ENCODE data around the gene FBN2. TPM values are rescaled to one million over a fixed set of nuclear protein-coding genes. Genes with fewer than 3 reads are reported as not detected.

FBN2 gene
- total and polyA plus RNA-seq, 2 of the 4 experiments (the other 2 are of a cell fraction): 26.7 to 69.0 TPM

GRCh38 chr5:128271071-128271470, 267.0 kb downstream of the FBN2 start:
- ChIA-PET POLR2A (ENCODE audit: unreplicated experiment) (no interaction called here), CTCF (no interaction called here)
- in situ Hi-C loops (cut with MboI; ENCODE audit: low sequenced_read_pairs) (no loop called here), intact Hi-C loops (cut with micrococcal nuclease) (no loop called here), dilution Hi-C loops (cut with HindIII; ENCODE audit: low sequenced_read_pairs, unreplicated experiment) (no loop called here)
- TF ChIP-seq CTCF (conservative IDR thresholded peaks at IDR 0.05; ENCODE audit: low read depth, low read length) (no peak), MAZ (IDR thresholded peaks at IDR 0.05; ENCODE audit: borderline replicate concordance, low read depth, low read length) (no peak), CHD1 (IDR thresholded peaks at IDR 0.05; ENCODE audit: low read depth, low read length) (no peak), RAD21 (IDR thresholded peaks at IDR 0.05; ENCODE audit: low read length) (no peak), FOS (IDR thresholded peaks at IDR 0.05; ENCODE audit: low read depth, low read length) (no peak), RFX5 (IDR thresholded peaks at IDR 0.05; ENCODE audit: low read depth, low read length) (no peak), MXI1 (IDR thresholded peaks at IDR 0.05; ENCODE audit: borderline replicate concordance, low read depth, low read length) (no peak), RCOR1 (IDR thresholded peaks at IDR 0.05; ENCODE audit: insufficient replicate concordance, low read length) (no peak), SMC3 (IDR thresholded peaks at IDR 0.05; ENCODE audit: low read depth, low read length) (no peak), MAFK (IDR thresholded peaks at IDR 0.05; ENCODE audit: low read depth, low read length) (no peak), POLR2A (IDR thresholded peaks at IDR 0.05; ENCODE audit: low read depth, low read length) (no peak), NFE2L2 (IDR thresholded peaks at IDR 0.05; ENCODE audit: low read depth, low read length) (no peak), BHLHE40 (IDR thresholded peaks at IDR 0.05; ENCODE audit: low read depth, low read length) (no peak)
- TF ChIP-seq, protein P1, sequence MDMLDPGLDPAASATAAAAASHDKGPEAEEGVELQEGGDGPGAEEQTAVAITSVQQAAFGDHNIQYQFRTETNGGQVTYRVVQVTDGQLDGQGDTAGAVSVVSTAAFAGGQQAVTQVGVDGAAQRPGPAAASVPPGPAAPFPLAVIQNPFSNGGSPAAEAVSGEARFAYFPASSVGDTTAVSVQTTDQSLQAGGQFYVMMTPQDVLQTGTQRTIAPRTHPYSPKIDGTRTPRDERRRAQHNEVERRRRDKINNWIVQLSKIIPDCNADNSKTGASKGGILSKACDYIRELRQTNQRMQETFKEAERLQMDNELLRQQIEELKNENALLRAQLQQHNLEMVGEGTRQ (IDR thresholded peaks at IDR 0.05; ENCODE audit: low read depth, low read length): no peak
- TF ChIP-seq, protein P2, sequence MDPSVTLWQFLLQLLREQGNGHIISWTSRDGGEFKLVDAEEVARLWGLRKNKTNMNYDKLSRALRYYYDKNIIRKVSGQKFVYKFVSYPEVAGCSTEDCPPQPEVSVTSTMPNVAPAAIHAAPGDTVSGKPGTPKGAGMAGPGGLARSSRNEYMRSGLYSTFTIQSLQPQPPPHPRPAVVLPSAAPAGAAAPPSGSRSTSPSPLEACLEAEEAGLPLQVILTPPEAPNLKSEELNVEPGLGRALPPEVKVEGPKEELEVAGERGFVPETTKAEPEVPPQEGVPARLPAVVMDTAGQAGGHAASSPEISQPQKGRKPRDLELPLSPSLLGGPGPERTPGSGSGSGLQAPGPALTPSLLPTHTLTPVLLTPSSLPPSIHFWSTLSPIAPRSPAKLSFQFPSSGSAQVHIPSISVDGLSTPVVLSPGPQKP (IDR thresholded peaks at IDR 0.05; ENCODE audit: borderline replicate concordance, low read depth, low read length): no peak
- no peak overlapping the region for H3K4me3 ChIP-seq (ENCODE audit: insufficient read depth, low read depth, low read length)
- no peak overlapping the region for H3K4ac ChIP-seq (ENCODE audit: low read depth, low read length)
- H2BK120ac ChIP-seq (ENCODE audit: low read depth, low read length): no peak overlapping the region
- H3K4me1 ChIP-seq (ENCODE audit: control insufficient read depth, insufficient read depth, low read length): no peaks in the 10 kb centered on the region
- H3K56ac ChIP-seq (ENCODE audit: extremely low read depth, insufficient read depth, low read length): no peak overlapping the region
- no CpG with 5 or more reads among the region's 3 CpGs for WGBS, 2 experiments (ENCODE audit: extremely low coverage in 2 of 2, insufficient read length in 1 of 2)
- H3K14ac ChIP-seq (replicated peaks; ENCODE audit: low read depth, low read length): no peak overlapping the region
- DNase-seq (no peak), ATAC-seq (ENCODE audit: low read depth) (no peak)
- no peak overlapping the region for H4K8ac ChIP-seq (ENCODE audit: low read depth in 2 of 2, low read length in 2 of 2)
- no peaks in the 10 kb centered on the region; a peak in 1 of 4 replicates for H3K79me1 ChIP-seq (ENCODE audit: low read depth in 1 of 2, low read length in 2 of 2)
- no peak overlapping the region for H2AFZ ChIP-seq (replicated peaks; ENCODE audit: low read length, poor library complexity)
- H2AK5ac ChIP-seq (ENCODE audit: low read depth, low read length): no peak overlapping the region
- H3K23ac ChIP-seq (ENCODE audit: low read depth, low read length): no peak overlapping the region
- no peaks in the 10 kb centered on the region for H3K27me3 ChIP-seq (ENCODE audit: control insufficient read depth, insufficient read depth, low read length)
- H2BK5ac ChIP-seq (ENCODE audit: low read depth, low read length, poor library complexity, severe bottlenecking): no peak overlapping the region
- no peak overlapping the region for H2BK20ac ChIP-seq (ENCODE audit: low read depth, low read length)
- no peak overlapping the region for H3K4me2 ChIP-seq (ENCODE audit: low read depth, low read length)
- no peaks in the 10 kb centered on the region; the same call in 1 of the 2 replicates for H4K20me1 ChIP-seq (ENCODE audit: insufficient read depth, low read length)
- H3K9me1 ChIP-seq (ENCODE audit: insufficient read depth, low read length): 0 out of 2 replicates have a peak, but pooled peaks cover 5% of the 10 kb centered on the region
- H3K9ac ChIP-seq (ENCODE audit: low read depth, low read length): no peak overlapping the region
- peaks cover 10% of the 10 kb centered on the region for H3K36me3 ChIP-seq (ENCODE audit: control insufficient read depth, insufficient read depth, low read length)
- no TSS peak for BruUV-seq (replicated peaks)
- no peak overlapping the region for H3K27ac ChIP-seq (ENCODE audit: insufficient read depth, low read length)
- no peaks in the 10 kb centered on the region for H3K9me3 ChIP-seq (ENCODE audit: control insufficient read depth, insufficient read depth, low read length)
- H4K5ac ChIP-seq (ENCODE audit: low read depth, low read length): no peak overlapping the region
- no peak overlapping the region for H2BK15ac ChIP-seq (ENCODE audit: low read depth, low read length)
- H2AK9ac ChIP-seq (replicated peaks; ENCODE audit: low read depth, low read length, poor library complexity): no peak overlapping the region
- H3K18ac ChIP-seq (ENCODE audit: low read depth, low read length): no peak overlapping the region
- no peak overlapping the region for H4K91ac ChIP-seq (ENCODE audit: insufficient read depth, low read depth, low read length)
